T-helper 1 cell treated with Interleukin-12 subunit alpha and Interleukin-12 subunit beta and Interleukin-4 antibody, amounts not matched to agents 30 ng/mL and 1 ng/mL, for 36 hours (primary cell): ENCODE data around the gene EDRF1. TPM values are rescaled to one million over a fixed set of nuclear protein-coding genes. Genes with fewer than 3 reads are reported as not detected.

Source experiments
- intact Hi-C: fragments of 100-400 bp; cut with micrococcal nuclease; formaldehyde crosslinking; loops from one replicate; pipeline ENCODE4 v1.15.1; 2024
- total RNA-seq: library from RNA; stranded (reverse); gene quantifications from 2 replicates; pipeline ENCODE4 v1.2.3, GENCODE V29; 2022

The EDRF1 gene
- total RNA-seq, 1 donor from 2014 or later: 44.7 TPM

DNA sequence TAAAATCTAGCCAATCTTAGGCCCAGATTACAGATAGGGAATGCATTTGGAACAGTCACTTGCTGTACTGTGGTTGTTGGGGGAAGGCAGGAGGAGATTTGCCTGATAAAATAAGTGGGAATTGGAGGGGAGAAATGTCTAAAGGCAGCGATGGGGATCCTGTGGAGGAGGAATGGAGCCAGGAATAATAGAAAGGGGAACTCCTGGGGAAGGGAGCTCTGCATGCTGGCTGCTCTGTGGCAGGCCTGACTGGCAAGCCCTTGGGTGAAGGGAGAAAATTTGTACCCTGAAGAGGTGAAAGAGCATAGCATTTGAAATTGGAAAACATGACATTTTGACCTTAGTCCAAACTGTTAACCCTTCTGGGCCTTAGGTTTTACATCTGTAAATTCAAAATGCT is 42.5 kb downstream of the EDRF1 start:
- intact Hi-C loops: no loop called here

GRCh38 chr10:125762692-125763648 is 43.5 kb downstream of the EDRF1 start:
- intact Hi-C loops: no loop called here

GRCh38 chr10:125765835-125766234 is 46.3 kb downstream of the EDRF1 start:
- intact Hi-C loops: no loop called here

- intact Hi-C loops: no loop called here
These were observed 47.0 kb downstream of the EDRF1 start for GRCh38 chr10:125766511-125766910.

GRCh38 chr10:125768219-125768855 is 48.8 kb downstream of the EDRF1 start:
- intact Hi-C loops: no loop called here

- intact Hi-C loops: no loop called here
These were observed 49.7 kb downstream of the EDRF1 start for GRCh38 chr10:125769175-125769574.

- intact Hi-C loops: no loop called here
These were observed 51.3 kb downstream of the EDRF1 start for GRCh38 chr10:125770844-125771243.

- intact Hi-C loops: no loop called here
These were observed 52.8 kb downstream of the EDRF1 start for GRCh38 chr10:125772112-125772863.

DNA sequence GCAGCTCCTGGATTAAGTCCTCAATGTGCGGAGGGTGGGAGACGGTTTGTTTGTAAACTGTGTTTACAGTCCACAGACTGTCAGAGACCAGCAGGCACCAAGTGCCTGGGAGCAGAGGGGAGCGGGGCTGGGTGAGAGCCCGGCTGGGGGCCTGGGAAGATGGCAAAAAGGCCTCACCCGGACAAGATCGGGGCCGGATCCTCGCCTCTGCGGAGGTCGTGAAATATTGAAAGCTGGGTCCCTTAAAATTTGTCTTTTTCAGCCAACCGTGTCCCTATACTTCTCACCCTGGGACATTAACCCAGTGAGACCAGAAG is 53.3 kb downstream of the EDRF1 start:
- intact Hi-C loops: no loop called here

DNA sequence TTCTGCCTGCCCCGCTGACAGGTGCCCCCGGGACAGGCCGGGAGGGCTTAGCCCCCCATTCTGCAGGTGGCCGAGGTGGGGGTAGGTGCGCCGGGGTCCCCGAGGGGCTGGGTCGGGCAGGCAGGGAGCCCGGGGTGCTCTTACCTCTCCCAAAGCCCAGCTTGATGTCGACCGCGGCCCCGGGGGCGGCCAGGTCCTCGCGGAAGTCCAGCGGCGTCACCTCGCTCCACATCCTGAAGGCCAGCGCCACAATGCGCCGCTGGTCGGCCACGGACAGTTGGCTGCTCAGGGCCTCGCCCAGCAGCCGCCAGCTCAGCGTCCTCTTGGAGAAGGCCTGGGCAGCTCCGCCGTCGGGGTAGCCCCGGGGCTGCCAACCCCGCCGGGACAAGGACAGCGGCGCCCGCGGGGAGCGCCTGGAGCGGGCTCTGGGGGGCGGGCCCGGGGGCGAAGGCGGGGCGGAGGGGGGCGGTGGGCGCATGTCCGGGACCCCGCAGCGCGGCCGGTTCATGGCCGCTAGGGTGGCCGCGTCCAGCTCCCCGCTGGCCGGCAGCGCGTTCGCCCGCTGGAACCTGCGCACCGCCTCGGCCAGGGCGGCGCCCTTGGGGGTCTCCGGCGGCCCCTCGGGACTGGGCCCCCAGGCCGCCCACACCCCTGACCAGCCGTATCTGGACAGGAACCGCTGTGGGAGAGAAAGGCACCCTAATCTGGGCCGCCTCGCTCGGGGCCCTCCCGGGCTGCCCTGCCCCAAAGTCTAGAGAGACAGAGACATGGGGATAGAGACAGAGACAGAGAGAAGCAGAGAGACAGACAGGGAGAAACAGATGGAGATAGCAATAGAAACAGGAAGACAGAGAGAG is 54.4 kb downstream of the EDRF1 start:
- intact Hi-C loops: no loop called here

GRCh38 chr10:125774581-125775191 is 55.2 kb downstream of the EDRF1 start:
- intact Hi-C loops: no loop called here

- intact Hi-C loops: no loop called here
These were observed 56.1 kb downstream of the EDRF1 start, which contains the start of gene MMP21 for GRCh38 chr10:125775491-125776106. TSS of gene MMP21 (minus strand) at chr10:125775821. CDS start at chr10:125775821, 0 bp downstream.

DNA sequence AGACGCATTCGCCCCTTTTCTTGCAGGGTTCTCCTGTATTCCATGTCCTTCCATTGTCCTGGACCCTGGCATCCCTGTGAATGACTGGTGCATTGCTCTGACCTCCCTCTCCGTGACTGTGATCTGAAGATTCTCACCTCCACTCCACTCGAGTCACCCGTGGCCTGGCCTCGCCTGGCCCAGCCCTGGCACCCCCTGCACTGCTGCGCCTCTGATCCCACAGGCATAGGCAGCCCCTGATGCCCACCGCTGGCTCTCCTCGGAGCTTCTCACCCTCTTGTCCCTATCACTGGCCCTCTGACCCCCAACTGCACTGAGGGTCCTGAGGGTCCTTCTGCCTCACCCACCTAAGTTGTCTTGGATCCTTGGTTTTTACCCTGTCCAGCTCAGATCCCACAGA is 58.3 kb downstream of the EDRF1 start:
- intact Hi-C loops: no loop called here

DNA sequence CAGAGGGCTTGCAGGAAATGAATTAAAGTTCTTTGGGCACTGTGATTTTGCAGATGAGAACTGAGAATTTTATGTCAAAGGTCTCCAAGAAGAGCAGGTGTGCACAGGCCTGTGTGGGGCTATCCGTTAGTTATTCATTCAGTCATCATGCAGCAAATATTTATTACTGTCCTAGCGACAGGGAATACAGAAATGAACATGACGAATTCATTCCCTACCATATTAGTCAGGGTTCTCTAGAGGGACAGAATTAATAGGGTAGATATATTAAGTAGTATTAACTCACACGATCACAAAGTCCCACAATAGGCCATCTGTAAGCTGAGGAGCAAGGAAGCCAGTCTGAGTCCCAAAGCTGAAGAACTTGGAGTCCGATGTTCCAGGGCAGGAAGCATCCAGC is 59.0 kb downstream of the EDRF1 start:
- intact Hi-C loops: no loop called here

DNA sequence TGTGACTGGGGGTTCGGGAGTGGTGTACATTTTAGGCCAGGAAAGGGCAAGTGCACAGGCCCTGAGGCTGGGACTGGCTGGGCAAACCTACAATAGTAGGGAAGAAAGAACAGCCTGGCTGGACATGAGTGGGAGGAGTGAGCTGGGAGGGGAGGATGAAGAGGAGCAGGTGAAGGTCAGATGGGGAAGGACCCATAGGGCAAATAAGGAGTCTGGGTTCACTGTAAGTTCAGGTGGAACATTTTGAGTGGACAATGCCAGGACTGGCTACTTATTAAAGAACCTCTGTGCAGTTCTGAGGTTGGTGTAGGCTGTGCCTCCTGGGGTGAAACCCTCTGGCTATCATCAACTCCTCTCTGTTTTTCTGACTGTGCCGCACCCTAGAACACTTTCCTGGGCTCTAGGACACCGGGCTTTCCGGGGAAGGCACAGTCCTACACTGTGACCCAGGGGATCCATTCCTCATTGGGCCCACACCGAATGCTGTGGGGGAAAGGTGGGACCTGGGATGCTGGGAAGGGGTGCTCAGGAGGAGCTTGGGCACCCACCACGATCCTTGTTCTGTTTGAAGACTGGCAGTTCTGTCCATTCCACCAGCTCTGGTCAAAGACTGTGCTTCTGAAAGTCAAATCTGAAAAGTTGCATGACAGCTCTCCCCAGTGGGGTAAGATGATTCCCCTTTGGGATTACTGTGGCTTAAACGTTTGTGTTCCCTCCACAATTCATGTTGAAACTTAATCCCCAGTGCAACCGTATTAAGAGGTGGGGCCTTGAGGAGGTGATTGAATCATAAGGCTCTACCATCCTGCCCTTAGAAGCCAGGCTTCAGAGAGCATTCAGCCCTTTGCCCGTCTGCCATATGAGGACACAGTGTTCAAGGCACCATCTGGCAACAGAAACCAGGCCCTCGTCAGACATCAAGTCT is 60.2 kb downstream of the EDRF1 start:
- intact Hi-C loops: no loop called here

- intact Hi-C loops: no loop called here
These were observed 61.9 kb downstream of the EDRF1 start for GRCh38 chr10:125781374-125781773.

DNA sequence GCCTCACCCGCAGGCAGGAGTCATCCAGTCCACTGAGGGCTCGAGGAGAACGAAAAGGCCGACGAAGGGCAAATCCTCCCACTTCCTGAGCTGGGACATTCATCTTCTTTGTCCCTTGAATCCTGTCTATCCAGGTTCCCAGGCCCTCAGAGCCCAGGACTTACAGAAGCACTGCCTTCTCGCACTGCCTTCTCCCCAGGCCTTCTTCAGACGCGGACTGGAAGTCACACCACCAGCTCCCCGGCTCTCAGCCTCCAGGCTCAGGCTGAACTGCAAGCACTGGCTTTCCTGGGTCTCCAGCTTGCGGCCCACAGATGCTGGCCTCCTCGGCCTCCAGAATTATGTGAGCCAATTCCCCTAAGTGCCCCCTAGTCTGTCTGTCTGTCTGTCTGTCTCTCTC is 62.5 kb downstream of the EDRF1 start:
- intact Hi-C loops: no loop called here

DNA sequence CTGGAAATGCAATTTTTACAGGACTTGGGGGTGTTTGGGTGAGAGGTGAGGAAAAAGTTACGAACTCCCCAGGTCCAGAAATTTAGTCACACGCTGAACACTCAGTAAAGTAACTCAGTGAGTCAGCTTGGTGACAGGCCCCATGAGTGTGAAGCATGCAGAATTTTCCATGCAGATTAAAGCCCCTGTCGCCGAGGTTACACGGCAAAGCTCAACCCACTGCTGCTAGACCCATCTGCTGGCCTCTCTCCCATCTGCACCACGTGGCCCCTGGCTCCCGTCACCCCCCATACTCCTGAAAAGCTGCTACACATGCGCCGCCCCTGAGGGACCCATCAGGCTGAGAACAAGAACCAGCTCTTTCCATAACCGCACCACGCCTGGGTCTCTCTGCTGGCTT is 63.1 kb downstream of the EDRF1 start:
- intact Hi-C loops: no loop called here

DNA sequence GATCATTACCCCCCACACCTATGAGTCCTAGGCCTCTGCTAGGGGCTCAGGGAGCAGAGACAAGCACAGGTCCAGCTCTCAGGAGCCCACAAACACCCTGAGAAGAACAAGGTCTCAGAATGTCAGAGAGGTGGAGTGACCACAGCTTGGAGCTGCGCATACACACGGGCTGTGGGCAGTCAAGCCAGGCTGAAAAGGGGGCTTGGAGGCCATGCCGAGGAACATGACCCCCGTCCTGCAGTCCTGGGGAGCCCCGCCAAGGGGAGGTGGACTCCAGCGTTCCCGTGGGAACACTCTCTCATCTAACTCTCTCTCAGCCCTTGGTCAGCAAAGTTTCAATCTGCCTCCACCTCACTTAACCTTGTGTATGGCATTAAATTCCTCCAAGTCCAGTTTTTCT is 63.9 kb downstream of the EDRF1 start:
- intact Hi-C loops: no loop called here
